Measurements from ENCODE around the gene ADRB2. TPM values are rescaled to one million over a fixed set of nuclear protein-coding genes. Genes with fewer than 3 reads are reported as not detected.
A peak's percentile ranks its signal among the peaks of the same experiment; 100 is the strongest.

ADRB2 gene
- not detected for total RNA-seq (ENCODE audit: unreplicated experiment)
- long read RNA-seq, result 0 reads

DNA sequence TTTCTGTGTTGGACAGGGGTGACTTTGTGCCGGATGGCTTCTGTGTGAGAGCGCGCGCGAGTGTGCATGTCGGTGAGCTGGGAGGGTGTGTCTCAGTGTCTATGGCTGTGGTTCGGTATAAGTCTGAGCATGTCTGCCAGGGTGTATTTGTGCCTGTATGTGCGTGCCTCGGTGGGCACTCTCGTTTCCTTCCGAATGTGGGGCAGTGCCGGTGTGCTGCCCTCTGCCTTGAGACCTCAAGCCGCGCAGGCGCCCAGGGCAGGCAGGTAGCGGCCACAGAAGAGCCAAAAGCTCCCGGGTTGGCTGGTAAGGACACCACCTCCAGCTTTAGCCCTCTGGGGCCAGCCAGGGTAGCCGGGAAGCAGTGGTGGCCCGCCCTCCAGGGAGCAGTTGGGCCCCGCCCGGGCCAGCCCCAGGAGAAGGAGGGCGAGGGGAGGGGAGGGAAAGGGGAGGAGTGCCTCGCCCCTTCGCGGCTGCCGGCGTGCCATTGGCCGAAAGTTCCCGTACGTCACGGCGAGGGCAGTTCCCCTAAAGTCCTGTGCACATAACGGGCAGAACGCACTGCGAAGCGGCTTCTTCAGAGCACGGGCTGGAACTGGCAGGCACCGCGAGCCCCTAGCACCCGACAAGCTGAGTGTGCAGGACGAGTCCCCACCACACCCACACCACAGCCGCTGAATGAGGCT lies at the start of gene ADRB2:
TSS of gene ADRB2 (plus strand) at position 559 of the 686 bp plus-strand sequence. CDS start 221 bp downstream, outside the sequence.
- H3K4me1 Mint-ChIP-seq (ENCODE audit: low read depth, unreplicated experiment), result no peaks in the 10 kb centered on the region
- peak within 1 kb of the TSS; percentile 87 for H3K4me3 Mint-ChIP-seq (ENCODE audit: unreplicated experiment)
- DNase-seq, result peak; percentile 77
- H3K27me3 Mint-ChIP-seq (ENCODE audit: unreplicated experiment), result peaks cover 11% of the 10 kb centered on the region
- no peak within 1 kb of the TSS for H3K27ac Mint-ChIP-seq (ENCODE audit: unreplicated experiment)
- TF ChIP-seq, protein P1, sequence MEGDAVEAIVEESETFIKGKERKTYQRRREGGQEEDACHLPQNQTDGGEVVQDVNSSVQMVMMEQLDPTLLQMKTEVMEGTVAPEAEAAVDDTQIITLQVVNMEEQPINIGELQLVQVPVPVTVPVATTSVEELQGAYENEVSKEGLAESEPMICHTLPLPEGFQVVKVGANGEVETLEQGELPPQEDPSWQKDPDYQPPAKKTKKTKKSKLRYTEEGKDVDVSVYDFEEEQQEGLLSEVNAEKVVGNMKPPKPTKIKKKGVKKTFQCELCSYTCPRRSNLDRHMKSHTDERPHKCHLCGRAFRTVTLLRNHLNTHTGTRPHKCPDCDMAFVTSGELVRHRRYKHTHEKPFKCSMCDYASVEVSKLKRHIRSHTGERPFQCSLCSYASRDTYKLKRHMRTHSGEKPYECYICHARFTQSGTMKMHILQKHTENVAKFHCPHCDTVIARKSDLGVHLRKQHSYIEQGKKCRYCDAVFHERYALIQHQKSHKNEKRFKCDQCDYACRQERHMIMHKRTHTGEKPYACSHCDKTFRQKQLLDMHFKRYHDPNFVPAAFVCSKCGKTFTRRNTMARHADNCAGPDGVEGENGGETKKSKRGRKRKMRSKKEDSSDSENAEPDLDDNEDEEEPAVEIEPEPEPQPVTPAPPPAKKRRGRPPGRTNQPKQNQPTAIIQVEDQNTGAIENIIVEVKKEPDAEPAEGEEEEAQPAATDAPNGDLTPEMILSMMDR (IDR thresholded peaks at IDR 0.05; ENCODE audit: partially characterized antibody, unreplicated experiment), result no peak
- no peaks in the 10 kb centered on the region for H3K36me3 Mint-ChIP-seq (ENCODE audit: unreplicated experiment)
- H3K9me3 Mint-ChIP-seq (ENCODE audit: unreplicated experiment), result no peaks in the 10 kb centered on the region

DNA sequence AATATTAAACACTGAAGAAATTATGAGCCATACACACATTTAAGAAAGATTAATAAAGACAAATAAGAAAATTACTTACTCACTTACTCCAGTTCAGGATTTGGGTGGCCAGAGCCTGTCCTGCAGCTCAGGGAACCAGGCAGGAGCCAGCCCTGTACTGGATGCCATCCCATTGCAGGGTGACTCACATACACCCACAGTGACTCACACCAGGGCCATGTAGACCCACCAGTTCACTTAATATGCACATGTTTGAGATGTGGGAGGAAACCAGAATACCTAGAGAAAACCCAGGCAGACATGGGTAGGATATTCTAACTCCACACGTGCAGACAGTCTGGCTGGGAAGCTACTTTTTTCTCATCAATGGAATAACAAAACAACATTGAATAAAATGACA lies 49.6 kb upstream of the ADRB2 start:
- no peaks in the 10 kb centered on the region for H3K9me3 Mint-ChIP-seq (ENCODE audit: unreplicated experiment)
- no peak overlapping the region for H3K4me3 Mint-ChIP-seq (ENCODE audit: unreplicated experiment)
- no peaks in the 10 kb centered on the region for H3K4me1 Mint-ChIP-seq (ENCODE audit: low read depth, unreplicated experiment)
- DNase-seq, result no peak
- H3K27ac Mint-ChIP-seq (ENCODE audit: unreplicated experiment), result no peak overlapping the region
- no peaks in the 10 kb centered on the region for H3K36me3 Mint-ChIP-seq (ENCODE audit: unreplicated experiment)
- TF ChIP-seq, protein P1 (IDR thresholded peaks at IDR 0.05; ENCODE audit: partially characterized antibody, unreplicated experiment), result no peak
- no peaks in the 10 kb centered on the region for H3K27me3 Mint-ChIP-seq (ENCODE audit: unreplicated experiment)

DNA sequence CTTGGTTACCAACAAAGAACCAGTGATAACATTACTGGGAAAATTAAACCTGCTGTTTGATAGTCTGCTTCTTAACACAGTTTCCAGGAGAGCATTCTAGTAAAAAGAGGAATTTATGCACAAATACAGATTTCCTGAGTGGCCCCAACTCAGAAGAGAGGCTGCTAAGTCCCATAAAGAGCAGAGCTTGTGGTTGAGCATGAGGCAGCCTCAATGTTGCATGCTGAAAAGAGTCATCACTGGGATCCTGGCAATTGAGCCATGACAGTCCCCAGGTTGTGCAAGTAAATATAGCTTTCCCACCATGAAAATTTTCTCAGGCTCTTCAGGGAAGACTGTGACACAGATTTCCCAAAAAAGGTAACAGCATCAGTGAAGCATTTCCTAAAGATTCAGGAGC lies 47.5 kb upstream of the ADRB2 start:
- H3K27ac Mint-ChIP-seq (ENCODE audit: unreplicated experiment), result no peak overlapping the region
- TF ChIP-seq, protein P1 (IDR thresholded peaks at IDR 0.05; ENCODE audit: partially characterized antibody, unreplicated experiment), result no peak
- H3K36me3 Mint-ChIP-seq (ENCODE audit: unreplicated experiment), result no peaks in the 10 kb centered on the region
- no peaks in the 10 kb centered on the region for H3K9me3 Mint-ChIP-seq (ENCODE audit: unreplicated experiment)
- H3K4me1 Mint-ChIP-seq (ENCODE audit: low read depth, unreplicated experiment), result no peaks in the 10 kb centered on the region
- no peaks in the 10 kb centered on the region for H3K27me3 Mint-ChIP-seq (ENCODE audit: unreplicated experiment)
- DNase-seq, result no peak
- no peak overlapping the region for H3K4me3 Mint-ChIP-seq (ENCODE audit: unreplicated experiment)

DNA sequence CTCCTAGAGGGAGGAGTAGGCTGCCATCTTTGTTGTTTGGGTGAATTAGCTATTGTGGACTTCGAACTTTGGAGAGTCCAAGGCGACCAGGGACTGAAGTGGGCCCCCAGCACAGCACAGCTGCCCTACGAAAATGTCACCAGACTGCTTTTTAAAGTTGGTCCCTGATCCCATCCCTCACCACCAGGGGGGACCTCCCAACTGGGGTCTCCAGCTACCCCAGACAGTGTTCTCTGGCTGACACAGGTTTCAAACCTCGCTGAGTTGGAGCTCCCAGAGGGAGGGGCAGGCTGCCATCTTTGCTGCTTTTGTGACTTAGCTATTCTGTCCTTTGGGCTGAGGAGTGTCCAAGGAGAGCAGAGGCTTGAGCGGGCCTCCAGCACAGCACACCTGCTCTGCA lies 45.7 kb upstream of the ADRB2 start:
- no peak overlapping the region for H3K4me3 Mint-ChIP-seq (ENCODE audit: unreplicated experiment)
- H3K27ac Mint-ChIP-seq (ENCODE audit: unreplicated experiment), result no peak overlapping the region
- H3K36me3 Mint-ChIP-seq (ENCODE audit: unreplicated experiment), result no peaks in the 10 kb centered on the region
- TF ChIP-seq, protein P1 (IDR thresholded peaks at IDR 0.05; ENCODE audit: partially characterized antibody, unreplicated experiment), result peak; percentile 10
- DNase-seq, result no peak
- no peaks in the 10 kb centered on the region for H3K27me3 Mint-ChIP-seq (ENCODE audit: unreplicated experiment)
- no peaks in the 10 kb centered on the region for H3K9me3 Mint-ChIP-seq (ENCODE audit: unreplicated experiment)
- no peaks in the 10 kb centered on the region for H3K4me1 Mint-ChIP-seq (ENCODE audit: low read depth, unreplicated experiment)

DNA sequence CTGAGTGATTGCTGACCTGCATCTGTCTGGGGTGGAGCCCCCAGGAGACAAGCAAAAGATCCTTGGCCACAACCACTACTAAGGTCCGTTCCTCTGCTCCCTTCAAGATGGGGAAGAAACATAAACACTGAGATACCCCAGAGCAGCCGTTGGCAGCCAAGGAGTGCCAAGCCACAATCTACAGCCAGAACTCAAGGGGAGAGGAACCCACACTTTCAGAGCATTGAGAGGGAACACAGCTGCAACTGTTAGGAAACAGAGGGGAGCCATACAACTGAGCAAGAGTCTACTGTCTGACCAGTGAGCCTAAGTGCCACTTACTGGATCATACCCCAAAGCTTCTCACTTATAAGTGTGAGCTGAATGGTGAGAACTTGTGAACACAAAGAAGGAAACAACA lies 44.6 kb upstream of the ADRB2 start:
- TF ChIP-seq, protein P1 (IDR thresholded peaks at IDR 0.05; ENCODE audit: partially characterized antibody, unreplicated experiment), result no peak
- no peaks in the 10 kb centered on the region for H3K4me1 Mint-ChIP-seq (ENCODE audit: low read depth, unreplicated experiment)
- DNase-seq, result no peak
- no peak overlapping the region for H3K4me3 Mint-ChIP-seq (ENCODE audit: unreplicated experiment)
- no peaks in the 10 kb centered on the region for H3K27me3 Mint-ChIP-seq (ENCODE audit: unreplicated experiment)
- H3K9me3 Mint-ChIP-seq (ENCODE audit: unreplicated experiment), result no peaks in the 10 kb centered on the region
- no peaks in the 10 kb centered on the region for H3K36me3 Mint-ChIP-seq (ENCODE audit: unreplicated experiment)
- H3K27ac Mint-ChIP-seq (ENCODE audit: unreplicated experiment), result no peak overlapping the region

Data from glutamatergic neuron (in vitro differentiated cells).